A673 (cell line): Measurements from ENCODE around the gene SPINK4.

ENCODE experiments used
- CTCF ChIP-seq: fragments of 300-800, 200-600 bp; sonication (generic); conservative IDR thresholded peaks from 2 replicates; pipeline ENCODE4 v1.5.1; 2017; ENCODE audit warnings: low read depth, mild to moderate bottlenecking, antibody characterized with exemption, low read length, moderate library complexity, mixed read lengths
- EZH2 ChIP-seq: fragments of 200-600 bp; sonication (generic); IDR thresholded peaks from 2 replicates; pipeline ENCODE4 v1.6.1; 2017; ENCODE audit warnings: borderline replicate concordance, low read depth, mild to moderate bottlenecking, mixed read lengths, antibody characterized with exemption, low read length; ENCODE audit not compliant: poor library complexity, severe bottlenecking

DNA sequence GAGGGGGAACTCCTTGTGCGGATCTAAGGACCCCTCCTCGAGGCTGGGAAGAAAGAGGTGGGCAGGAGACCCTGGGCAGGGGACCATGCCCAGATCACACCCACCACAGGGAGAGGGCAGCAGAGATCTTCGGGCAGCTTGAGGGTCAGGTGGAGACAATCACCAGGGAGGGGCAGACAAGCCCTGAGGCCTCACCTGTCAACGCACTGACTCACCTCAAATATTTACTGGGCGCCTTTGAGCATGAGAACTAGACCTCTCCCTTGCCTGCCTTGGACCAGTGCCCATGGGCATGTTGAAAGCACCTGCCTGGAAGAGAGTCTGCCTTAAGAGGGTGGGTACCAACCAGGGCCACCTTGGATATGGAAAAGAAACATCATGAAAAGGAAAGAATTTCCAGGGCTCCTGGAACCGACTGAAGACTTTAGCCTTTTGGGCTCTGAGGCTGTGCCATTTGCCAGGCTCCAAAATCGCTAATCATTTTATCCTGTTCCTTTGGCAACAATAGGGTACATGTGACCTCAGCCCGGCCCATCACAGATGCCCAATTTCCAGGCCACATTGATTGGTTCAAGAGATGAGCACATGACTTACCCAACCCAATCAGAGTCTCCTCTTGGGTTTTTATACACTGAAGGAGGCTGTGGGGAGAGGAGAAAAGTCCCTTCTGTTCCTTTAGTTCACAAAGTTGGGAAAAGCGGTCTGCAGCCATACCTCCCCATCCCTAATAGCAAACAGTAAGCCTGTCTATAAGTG is 10.4 kb upstream of the SPINK4 start:
- TF ChIP-seq CTCF (no peak), EZH2 (no peak)
